SHP77 treated with DMSO at 0.1 percent for 48 hours (cell line): ENCODE results near the gene PLA2G4B.

Experiments
- DNase-seq: peaks from one replicate; lab custom pipeline; 2025; lab: John Stamatoyannopoulos, UW

The PLA2G4B gene

DNA sequence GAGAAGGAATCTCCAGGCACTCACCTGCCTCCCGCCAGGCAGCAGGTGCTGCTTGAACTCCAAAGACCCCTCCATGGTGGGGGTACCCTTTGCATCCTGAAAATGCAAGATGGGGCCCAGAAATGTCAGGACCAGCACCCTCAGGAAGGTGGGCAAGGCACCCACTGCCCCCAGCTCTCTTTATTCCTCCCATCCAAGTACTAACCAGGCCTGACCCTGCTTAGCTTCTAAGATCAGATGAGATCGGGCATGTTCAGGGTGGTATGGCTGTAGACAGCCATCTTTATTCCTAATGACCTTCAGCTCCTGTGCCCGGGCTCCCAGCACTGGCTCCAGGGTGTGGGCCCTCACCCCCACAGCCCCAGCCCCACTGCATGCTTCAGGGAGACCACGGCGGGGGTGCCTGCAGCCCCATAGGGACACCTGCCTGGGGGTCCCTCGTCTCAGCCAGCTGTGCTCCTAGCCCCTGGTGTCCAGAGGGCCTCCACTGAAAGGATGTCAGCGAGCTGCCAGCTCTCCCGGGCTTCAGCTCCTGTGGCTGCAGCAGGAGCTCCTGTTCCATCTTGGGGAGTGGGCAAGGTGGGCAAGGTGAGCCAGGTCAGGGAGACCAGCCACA, 13.2 kb downstream of the PLA2G4B start:
- no peak for DNase-seq

DNA sequence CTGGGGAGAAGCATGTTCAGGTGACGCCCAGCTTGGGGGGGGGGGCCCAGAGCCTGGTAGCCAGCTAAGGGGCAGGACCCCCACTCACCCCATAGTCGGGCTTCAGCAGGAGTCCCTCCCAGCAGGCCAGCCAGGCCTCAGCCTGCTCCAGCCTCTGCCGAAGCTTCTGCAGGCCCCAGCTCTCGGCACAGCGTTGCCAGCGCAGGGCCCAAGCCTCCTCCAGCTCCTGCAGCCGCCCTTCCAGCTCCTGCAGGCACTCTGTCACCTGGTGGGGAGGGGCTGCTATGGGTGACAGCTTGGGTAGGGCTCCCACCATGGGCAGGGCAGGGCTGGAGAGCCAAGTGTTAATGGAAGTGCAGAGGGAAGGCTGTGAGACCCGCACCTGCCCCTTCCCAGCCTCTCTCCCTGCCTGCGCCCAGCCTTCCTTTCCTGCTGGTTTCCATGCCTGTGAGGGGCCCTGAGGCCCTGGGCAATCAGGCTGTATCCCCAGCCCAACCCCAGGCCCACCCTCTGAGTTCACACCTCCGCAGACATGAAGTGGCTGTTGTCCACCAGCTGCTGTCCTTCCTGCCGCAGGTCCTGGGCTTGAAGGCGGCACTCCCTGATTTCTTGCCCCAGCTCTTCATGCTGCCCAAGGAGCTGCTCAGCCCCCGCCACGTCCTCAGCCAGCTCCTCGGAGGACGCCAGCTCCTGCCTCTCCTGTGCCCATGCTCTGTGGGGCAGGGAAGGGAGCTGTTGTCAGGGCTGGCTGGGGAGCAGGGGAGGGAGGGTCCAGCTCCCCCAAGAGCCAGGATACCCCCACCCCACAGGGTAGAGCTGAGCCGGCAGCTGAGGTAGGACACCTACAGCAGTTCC, 14.3 kb downstream of the PLA2G4B start:
- DNase-seq, result no peak

DNA sequence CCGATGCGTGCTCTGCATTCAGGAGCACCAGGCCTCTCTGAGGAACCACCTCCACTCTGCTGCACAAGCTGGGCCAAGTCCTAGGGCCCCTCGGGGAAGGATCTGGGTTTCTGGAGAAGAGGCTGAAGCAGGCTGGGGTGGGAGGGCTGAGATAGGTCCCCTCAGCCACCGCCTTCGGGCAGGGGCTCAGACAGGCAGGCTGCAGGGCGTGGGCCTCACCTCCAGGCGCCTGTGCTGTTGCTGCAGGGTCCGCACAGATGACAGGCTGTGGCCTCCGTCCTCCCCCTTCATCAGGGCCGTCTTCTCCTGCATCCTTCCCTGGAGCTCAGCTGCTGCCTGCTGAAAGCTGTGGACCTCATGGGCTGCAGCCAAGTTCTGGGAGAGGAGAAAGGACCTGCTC, 15.2 kb downstream of the PLA2G4B start:
- DNase-seq, result no peak

DNA sequence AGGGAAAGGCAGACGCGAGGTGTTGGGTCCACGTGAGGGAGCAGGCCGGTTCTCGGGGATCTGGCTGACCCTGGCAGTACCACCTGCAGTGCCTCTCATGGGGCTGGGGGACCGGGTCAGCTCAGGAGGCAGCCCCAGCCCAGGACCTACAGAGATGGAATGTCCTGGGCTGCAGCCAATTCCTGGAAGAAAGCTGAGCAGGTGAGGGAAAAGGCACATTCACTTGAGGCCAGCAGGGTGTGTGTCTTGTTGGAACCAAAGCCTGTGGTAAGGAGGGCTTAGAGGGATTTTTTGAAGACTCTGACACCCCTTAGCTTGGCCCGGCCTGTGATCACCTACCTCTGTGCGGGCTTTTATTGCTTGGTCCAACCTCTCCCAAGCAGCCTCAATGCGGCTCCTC, 15.8 kb downstream of the PLA2G4B start:
- no peak for DNase-seq

DNA sequence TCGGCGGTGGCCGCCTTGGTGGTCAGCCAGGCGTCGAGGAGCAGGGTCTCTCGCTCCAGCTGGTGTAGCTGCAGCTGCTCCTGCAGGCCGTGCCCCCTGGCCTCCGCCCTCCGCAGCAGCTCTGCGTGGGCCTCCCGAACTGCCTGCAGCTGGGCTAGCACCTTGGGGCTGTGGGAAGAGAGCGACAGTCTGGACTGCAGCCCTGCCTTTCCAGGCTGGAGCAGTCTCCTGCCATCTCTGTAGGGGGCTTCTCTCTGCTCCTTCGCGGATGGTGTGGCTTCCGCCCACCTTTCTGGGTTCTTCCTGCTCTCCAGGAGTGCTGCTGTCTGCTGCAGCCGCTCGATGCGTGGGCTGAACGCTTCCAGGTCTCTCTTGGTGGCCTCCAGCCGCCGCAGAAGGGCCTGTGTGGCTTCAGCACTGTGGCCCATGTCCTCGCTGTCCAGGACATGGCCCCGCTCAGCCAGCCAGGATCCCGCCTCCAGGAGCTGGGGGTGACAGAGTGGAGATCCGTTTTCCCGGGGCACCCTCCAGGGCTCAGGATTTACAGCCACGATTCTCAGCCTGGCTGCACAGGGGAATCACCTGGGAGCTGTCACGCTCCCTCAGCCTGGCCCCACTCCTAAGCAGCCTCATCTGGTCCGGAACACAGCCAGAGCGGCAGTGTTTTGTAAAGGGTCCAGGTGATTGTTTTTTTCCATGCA, 16.8 kb downstream of the PLA2G4B start:
- DNase-seq, result no peak

DNA sequence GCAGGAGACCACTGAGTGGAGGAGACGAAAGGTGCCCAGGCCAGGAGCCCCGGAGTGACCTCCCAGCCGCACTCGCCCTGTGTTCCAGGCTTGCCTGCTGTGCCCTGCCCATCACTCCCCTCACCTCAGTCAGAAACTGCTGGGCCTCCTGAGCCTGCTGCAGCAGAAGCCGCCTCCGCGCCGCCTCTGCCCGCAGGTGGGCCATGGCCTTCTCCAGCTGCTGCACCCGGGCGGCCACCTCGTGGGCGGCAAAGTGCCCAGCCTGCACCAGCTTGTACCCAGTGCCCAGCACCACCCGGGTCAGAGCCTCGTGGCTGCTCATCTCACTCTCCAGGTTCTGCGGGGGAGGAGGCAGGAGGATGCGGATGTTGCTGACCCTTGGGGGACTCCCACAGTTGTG, 17.6 kb downstream of the PLA2G4B start:
- DNase-seq, result no peak

DNA sequence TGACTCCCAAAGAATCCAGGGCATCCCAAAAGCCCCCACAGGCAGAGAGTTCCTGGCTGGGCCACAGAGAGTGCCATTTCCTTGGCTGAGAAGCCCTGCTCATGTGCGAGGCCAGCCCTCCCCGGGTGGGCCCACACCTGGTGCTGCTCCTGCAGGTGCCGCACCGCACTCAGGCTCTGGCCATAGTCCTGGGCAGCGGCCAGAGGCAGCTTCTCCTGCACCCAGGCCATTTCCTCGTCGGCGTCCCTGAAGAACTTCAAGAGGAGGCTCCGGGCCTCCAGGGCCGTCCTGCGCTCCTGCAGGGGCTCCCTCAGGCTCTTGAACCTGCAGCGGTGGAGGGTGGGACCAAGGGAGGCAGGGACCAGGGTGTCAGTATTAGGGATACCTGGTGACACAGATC, 18.1 kb downstream of the PLA2G4B start:
- DNase-seq, result no peak

DNA sequence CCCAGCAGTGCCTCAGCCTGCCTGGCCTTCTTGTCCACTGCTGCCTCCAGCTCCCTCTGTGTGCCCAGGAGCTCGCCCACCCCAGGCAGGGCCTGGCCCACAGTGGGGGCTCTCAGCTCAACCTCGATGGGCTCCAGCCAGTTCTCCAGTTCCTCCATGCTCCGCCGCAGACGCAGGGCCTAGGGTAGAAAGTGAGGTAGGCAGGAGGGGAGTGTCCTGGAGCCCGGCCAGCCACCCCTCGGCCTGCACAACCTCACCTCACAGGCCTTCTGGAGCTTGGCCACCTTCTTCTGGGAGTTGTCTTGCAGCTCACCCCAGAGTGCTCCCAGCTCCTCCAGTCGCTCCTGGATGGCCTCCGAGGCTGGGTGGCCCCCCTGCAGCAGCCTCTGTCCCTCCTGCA, 18.7 kb downstream of the PLA2G4B start:
- DNase-seq, result no peak

DNA sequence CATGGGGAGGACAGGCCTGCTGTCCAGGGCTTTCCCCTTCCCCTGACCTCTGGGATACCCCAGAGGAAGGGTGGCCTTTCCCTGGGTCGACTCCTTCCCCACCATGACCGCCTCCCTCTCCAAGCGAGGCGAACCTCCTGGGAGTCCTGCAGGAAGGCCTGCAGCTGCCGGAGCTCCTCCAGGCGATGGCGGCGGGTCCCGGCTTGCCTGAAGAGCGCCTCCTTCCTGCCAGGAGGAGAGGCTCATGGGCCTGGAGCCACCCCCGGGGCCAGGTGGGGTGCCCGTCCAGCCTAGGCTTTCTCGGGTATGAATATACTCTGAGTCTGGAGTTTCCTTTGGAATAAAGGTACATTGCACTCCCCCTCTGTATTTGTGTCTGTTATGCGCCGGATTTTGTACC, 20.1 kb downstream of the PLA2G4B start:
- DNase-seq, result no peak

DNA sequence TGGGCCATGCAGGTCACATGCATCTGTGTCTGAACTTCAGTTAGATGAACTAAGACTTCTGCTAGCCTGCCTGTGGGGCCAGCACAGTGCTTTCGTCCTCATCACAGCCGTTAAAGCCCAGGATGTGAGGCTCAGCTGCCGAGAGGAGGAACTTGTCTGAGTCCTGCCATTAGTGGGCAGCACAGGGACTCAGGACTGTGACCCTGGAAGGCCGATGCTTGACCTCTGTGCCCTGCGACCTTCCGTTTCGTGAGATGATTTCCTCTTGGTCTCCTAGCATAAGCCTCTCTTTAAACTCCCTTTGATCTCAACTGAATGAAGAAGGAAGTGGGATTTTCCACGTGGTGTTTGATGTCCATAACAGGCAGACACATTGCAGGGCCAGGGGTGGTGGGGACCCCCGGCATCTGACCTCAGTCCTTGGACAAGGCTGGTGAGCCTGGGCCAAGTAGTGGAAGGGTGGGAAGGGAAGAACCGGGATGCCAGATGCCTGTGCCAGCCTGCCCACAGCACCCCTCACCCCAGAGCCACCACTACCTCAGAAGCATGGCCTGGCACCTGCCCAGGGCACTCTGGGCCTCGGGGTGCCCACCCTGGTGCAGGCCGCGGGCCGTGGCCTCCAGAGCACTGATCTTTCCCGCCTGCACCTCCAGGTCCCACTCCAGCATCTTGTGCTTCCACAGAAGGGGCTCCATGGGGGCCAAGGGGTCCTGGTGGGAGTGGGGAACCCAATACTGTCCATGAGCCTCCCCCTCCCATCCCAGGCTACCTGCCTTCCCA, 21.6 kb downstream of the PLA2G4B start:
- no peak for DNase-seq

DNA sequence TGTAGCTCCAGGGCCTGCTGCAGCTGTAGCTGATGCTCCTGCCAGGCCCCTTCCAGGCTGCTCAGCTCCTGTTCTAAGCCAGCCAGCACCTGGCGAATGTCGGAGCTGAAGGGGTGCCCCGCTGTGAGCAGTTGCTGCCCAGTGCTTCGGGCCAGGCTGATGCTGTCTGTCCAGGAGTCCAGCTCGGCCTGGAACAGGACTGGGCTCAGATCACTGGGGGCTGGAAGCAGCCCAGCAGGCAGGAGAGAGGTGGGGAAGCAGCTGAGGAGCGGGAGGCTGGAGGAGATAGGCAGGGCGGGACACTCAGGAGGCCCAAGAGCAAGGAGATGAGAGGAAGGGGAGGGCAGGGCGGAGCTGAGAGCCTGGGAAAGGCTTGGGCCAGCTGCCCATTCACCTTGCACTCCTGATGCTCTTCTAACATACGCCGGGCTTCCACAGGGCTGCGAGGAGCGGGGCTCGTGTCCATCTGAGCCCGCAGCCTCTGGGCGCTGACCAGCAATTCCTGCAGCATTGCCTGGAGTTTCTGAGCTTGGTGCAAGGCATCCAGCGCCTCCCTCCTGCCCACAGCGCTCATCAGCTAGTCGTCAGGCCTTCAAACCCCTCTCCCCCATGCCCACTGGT, 23.2 kb downstream of the PLA2G4B start:
- DNase-seq, result no peak

DNA sequence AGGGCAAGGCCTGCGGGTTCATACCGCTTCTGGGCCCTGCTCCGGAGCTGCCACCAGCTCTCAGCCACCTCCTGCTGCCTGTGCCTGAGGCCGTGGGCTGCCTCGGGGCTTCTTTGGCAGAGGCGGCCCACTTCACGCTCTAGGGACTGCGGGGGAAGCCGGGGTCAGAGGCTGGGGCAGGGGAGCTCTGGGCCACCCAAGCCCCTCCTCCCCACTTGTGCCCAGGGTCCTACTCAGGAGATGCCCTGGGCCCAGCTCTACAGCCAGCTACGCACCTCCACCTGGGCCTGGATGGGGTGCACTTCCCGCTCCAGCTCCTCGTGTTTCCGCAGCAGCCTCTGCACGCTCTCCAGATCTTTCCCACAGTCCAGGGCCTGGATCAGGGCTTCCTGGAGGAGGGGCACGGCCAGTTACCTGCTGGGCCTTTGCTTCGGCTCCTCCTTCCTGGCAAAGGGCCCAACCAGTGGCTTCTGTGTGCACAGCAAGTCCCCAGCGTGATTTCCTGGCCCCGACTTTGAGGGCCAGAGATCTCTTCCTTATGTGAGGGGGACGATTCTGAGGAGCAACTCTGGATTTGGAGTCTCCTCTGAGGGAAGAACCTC, 24.0 kb downstream of the PLA2G4B start:
- no peak for DNase-seq

DNA sequence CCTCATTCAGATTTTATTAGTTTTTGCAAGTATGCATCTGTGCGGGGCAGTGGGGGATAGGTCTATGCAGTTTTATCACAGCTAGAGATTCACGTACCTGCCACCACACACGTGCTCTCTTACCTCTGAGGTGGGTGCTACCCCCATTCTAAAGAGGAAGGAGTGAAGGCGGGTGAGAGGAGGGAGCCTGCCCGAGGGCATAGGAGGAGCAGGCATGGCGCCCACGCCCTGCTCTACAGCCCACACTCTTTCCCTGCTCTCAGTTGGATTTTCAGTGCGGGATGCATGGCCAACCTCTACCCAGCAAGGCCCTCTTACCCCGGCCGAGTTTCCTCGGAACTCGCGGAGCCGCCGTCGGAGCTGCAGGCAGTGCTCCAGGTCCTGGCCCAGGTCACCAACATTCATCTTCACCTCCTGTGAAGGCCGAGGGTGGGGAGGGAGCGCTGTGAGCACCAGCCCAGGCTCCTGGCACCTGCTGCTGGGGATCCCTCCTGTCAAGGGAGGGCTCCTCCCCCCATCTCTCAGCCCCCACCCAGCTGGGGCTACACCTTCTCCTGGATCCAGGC, 26.9 kb downstream of the PLA2G4B start:
- DNase-seq, result no peak

DNA sequence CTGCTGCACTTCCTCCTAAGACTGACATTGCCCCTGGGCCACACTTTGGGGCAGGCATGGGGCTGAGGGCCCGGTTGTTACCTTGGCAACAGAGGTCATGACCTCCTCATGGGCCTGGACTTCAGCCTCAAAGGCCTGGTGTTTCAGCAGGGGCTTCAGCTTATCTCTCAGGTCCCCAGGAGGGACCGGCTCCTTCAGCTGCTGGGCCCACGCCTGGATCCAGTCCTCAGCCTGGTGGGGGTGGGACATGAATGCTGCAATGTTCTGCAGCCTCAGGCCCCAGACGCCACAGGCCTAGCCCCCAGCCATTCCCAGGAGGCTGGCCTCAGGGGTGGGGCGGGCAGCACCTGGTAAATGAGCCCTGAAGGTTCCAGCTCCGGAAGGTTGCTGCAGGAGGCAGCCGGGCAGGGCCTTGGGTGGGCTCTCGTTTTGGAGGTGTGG, 27.6 kb downstream of the PLA2G4B start:
- no peak for DNase-seq

DNA sequence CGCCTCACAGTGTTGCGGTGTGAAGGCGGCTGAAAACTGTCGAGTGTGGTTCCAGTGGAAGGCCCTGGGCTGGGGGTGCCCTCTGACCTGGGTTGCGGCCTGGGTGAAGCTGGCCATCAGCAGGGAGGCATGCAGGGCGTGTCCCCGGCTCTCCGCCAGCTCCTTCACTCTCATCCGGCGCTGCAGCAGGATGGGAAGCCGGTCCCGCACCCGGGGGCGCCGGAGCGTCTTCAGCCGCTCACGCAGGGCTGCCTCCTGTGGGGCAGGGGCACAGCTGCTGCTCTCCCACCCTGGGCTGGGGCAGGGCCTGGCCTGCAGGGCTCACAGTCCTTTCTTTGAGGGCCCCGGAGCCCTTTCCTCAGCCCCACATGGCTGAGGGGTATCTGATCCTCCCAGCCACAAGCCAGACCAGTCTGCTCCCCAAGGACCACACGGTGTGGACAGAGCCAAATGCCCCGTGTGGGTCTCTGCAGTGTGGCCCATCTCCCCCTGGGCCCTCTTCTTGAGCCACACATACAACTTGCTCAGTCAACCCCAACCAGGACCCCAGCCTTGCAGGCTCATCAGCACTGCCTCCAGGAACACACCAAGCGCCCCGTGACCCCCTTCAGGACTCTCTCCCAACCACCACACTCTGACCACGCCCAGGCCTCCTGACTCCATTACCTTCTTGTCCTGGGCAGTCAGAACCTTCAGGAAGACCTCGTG, 28.4 kb downstream of the PLA2G4B start:
- no peak for DNase-seq

DNA sequence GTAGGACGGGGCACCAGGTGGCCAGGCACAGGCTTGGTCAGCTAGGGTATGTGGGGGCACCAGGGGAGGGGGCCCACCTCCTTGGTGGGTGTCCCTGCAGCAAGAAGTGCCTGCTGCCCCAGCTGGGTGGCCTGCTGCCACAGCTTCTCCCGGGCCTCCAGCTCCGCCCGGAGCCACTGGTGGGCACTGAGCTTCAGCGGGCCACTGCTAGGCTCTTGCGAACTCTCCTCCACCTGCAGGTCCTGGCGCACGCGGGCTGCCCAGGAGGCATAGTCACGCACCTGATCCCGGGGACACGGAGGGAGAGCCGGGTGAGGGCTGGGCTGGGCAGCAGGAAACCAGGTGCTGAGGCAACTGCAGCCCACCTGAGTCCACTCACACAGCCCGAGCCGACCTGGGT, 29.7 kb downstream of the PLA2G4B start:
- no peak for DNase-seq

DNA sequence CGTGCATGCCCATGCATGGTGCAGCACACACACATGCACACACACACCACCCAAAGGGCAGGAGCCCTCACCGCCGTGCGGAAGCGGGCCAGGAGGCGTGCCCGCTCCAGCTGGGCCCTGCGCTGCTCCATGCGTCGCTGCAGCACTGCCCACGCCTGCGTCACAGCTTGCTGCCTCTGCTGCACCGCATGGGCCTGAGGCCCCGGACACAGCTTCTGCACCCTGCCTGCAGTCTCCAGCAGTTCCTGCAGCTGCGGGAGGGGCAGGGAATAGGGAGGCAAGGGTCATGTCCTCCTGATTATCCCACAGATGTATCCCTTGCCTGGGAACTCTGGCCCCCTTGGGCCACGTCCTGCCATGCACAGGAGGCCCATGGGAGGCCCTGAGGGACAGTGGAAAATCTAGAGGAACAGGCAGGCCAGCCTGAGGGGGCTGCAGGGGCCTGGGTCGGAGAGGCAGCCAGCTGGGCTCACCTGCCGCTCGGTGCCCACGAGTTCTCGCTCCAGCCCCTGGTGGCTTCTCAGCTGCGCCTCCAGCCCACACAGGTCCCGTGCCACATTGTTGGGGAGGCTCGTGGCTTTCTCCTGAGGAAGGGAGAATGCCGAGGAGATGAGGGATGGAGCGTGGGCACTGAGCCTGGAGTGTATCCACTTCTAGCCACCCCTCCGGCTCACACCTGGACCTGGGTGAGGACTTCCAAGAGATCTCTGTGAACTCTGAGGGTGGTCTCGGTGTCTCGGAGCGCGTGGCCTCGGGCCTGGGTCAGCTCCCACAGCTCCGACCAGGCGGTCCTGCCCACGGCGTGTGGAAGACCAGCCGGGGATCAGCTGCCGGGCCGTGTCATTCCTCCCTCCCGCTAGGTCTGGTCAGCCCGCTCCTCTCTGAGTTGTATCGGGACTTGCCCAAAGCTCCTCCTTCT, 31.4 kb downstream of the PLA2G4B start:
- no peak for DNase-seq

DNA sequence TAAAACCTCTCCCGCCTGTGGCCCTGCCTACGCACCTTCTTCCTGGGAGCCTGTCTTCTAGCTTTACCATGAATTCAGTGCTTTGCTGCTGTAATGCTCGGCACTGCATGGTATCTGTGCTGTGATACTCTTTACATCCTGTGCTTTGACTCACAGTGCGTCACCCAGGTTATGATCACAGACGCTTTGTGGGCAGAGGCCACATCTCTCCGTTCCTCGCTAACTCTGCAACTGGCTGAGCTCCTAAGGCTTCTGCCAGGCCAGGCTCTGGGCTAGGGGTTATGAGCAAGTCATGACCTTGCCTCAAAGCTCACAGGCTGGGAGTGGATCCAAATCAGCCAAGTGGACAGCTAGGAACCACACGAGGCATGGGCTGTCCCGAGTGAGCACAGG, 32.0 kb downstream of the PLA2G4B start:
- no peak for DNase-seq

DNA sequence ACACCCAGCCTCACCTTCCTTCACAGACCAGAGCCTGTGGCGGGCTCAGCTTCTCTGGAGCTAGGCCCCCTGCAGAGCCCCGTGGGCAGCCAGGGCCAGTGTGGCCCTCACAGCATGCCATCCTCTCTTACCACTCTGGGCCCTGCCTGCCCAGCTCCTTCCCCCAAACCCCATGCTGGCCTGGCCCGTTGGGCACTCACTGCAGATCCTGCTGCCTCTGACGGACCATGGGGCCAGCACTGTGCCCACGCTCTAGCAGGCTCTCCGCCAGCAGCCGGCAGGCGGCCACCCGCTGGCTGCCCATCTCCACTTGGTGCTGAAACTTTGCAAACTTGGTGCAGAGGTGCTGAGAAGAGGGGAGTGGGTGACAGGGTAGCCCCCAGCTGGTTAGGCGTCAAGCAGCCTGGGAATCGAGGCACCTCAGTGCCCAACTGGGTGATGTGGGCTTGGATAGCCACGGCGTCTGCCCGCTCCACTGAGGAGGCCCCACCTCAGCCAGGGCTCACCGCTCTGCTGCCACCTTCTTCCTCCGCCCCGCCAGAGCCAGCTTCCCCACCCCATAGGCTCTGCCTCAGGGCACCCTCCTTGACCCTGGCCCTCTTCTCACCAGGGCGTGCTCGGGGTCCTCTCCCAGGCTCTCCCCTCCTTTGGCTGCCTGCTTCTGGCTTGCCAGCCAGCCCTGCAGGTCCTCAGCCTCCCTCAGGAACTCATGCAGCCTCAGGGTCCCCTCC, 32.7 kb downstream of the PLA2G4B start:
- DNase-seq, result no peak
